Measurements from ENCODE around the gene B3GALT6. TPM values are rescaled to one million over a fixed set of nuclear protein-coding genes. Genes with fewer than 3 reads are reported as not detected.
A peak's percentile ranks its signal among the peaks of the same experiment; 100 is the strongest.

B3GALT6 gene
- total RNA-seq, 3 donors from 2014 or later = 38.0 to 40.8 (median 39.0) TPM

DNA sequence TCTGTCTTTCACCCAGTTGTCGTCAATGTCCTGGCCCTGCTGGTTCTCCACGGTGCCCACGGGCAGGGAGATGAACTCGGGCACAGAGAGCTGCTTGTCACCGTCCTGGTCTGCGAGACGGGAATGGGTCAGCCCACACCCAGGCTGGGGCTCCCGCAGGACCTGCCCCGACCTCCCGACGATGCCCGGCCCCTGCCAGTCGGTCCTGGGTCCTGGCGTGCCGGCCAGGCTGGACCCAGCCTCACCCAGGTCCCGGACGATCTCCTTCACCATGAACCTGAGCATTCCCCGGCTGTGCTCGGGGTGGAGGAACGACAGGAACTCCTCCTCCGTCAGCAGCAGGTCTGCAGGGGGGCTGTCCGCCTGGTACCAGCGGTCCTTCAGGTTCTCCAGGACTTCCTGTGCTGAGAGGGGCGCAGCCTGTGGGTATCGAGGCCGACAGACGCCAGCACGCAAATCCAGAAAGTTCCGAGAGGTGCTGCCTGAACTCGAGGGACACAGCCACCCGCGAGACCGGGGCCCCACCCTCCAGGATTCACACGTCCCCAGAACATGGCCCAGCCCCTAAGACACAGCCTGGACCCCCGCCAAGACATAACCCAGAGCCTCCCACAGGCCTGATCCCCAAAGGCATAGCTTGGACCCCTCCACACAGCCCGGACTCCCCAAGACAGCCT lies 13.4 kb upstream of the B3GALT6 start:
- no peaks in the 10 kb centered on the region for H3K9me3 Mint-ChIP-seq
- ATAC-seq = no peak
- H3K27me3 Mint-ChIP-seq (ENCODE audit: low read depth) = no peaks in the 10 kb centered on the region
- peaks cover 55% of the 10 kb centered on the region for H3K4me1 Mint-ChIP-seq (ENCODE audit: low read depth)
- DNase-seq = no peak
- peaks cover 35% of the 10 kb centered on the region for H3K36me3 Mint-ChIP-seq (ENCODE audit: insufficient read depth)
- no peak overlapping the region for H3K4me3 Mint-ChIP-seq

DNA sequence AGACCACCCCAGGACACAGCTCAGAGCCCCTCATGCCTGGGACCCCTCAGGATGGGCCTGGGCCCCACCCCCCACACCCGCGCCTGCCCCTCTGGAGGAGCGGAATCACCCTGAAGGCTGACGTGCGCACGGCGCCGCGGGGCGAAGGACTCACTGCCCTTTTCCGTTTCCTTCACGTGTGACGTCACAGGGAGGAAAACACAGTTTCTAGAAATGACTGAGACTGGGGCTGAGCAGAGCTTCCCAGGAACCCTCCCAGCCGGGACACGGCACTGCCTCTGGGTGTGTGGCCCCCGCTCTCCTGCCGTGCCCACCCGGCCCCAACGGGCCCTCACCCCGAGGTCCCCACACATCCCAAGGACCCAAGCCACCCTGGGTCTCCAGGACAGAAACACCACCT lies 12.7 kb upstream of the B3GALT6 start:
- no peaks in the 10 kb centered on the region for H3K27me3 Mint-ChIP-seq (ENCODE audit: low read depth)
- ATAC-seq (peak; percentile 17 to 30), DNase-seq (peak; percentile 59)
- H3K36me3 Mint-ChIP-seq (ENCODE audit: insufficient read depth) = peaks cover 35% of the 10 kb centered on the region
- peak overlapping the region; percentile 42 for H3K4me3 Mint-ChIP-seq
- no peaks in the 10 kb centered on the region for H3K9me3 Mint-ChIP-seq
- peaks cover 52% of the 10 kb centered on the region for H3K4me1 Mint-ChIP-seq (ENCODE audit: low read depth)

DNA sequence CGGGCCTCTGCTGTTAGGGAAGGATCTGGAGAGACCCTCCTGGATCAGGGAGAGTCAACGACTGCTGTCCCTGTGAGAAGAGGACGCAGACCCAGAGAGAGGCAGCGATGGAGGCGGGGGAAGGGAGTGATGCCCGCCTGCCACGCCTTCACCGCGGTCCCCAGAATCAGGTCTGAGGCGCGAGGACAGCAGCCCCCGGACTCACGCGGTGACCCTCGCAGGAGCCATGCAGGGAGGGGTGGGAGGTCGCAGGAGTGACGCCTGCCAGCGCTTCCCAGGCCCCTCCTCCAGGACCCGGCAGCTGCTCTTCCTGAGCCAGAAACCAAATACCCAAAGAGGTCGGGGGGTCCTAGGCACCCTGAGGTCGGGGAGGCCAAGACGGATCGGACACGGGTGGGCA lies 11.8 kb upstream of the B3GALT6 start:
- no peak overlapping the region for H3K4me3 Mint-ChIP-seq
- peaks cover 44% of the 10 kb centered on the region for H3K4me1 Mint-ChIP-seq (ENCODE audit: low read depth)
- DNase-seq = no peak
- no peaks in the 10 kb centered on the region for H3K9me3 Mint-ChIP-seq
- ATAC-seq = no peak
- H3K36me3 Mint-ChIP-seq (ENCODE audit: insufficient read depth) = peaks cover 38% of the 10 kb centered on the region
- no peaks in the 10 kb centered on the region for H3K27me3 Mint-ChIP-seq (ENCODE audit: low read depth)

DNA sequence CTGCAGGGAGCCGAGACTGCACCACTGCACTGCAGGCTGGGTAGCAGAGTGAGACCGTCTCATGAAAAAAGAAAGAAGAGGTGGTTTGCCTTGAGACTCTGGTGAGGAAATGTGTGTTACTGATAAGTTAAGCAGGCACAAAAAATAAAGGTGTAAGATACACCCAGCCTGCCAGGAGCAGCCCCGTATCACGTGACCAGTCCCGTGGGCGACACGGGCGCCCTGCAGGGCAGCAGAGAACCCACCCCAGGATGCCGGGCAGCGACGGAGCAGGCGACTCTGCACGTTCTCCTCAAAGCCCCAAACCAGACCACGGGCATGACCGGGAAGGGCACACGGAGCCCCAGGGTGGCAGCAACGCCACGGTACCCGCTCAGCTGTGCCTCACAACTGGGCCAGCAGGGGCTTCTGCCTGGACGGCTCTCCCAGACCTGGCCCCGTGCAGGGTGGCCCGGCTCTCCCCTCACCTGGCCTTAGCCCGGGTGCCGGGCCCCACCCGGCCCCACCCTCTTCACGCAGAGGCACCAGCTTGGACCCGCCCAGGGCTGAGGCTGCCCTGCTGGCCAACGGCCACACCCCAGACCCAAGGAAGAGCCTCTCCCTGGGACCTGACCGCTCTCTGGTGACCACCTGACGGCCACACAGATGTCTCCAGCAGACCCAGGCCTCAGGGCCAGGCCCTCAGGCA lies 10.0 kb upstream of the B3GALT6 start:
- Mint-ChIP-seq H3K27me3 (ENCODE audit: low read depth) (no peaks in the 10 kb centered on the region), H3K4me3 (no peak overlapping the region), H3K9me3 (no peaks in the 10 kb centered on the region), H3K4me1 (ENCODE audit: low read depth) (peaks cover 38% of the 10 kb centered on the region), H3K36me3 (ENCODE audit: insufficient read depth) (peaks cover 40% of the 10 kb centered on the region)
- ATAC-seq (no peak), DNase-seq (no peak)

DNA sequence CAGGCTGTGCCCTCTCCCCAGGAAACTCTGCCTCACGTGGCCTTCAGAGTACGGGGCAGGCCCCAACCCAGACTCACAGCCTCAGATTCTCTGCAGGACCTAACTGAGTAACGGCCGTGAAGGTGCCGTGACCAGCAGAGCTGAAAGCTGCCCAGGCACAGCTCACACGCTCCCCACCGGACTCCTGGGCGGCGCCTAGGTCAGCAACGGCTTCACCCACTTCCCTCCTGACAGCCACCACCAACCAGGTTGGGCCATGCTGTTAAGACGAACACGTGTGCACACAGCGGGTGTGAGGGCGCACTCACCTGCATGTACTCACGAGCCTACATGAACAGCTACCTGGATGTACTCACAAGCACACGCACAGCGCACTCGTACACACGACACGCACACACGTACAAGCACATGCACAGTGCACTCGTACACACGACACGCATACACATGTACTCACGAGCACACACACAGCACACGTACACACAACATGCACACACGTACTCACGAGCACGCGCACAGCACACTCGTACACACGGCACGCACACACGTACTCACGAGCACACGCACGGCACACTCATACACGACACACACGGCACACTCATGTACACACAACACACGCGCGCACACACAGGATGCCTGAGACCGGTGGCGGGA lies 9.3 kb upstream of the B3GALT6 start:
- H3K36me3 Mint-ChIP-seq (ENCODE audit: insufficient read depth) = peaks cover 36% of the 10 kb centered on the region
- peaks cover 35% of the 10 kb centered on the region for H3K4me1 Mint-ChIP-seq (ENCODE audit: low read depth)
- H3K27me3 Mint-ChIP-seq (ENCODE audit: low read depth) = no peaks in the 10 kb centered on the region
- DNase-seq (no peak), ATAC-seq (no peak)
- no peak overlapping the region for H3K4me3 Mint-ChIP-seq
- H3K9me3 Mint-ChIP-seq = no peaks in the 10 kb centered on the region

DNA sequence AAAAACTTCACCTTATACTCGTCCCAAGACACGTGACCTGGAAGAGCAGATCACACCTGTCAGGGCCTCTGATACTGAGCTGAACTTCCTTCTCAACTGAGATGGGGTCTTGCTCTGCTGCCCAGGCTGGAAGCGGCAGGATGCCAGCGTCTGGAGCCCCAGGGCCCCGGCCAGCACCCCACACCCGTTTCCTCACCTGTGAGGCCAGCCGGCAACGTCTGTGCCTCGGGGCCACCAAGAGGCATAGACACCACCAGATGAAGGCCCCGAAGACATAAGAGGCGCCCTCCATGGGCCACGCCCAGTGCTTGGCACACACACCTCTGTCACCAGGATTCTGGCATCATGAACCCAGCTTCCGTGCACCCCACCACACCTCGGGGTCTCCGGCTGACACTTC lies 8.7 kb upstream of the B3GALT6 start:
- peaks cover 30% of the 10 kb centered on the region for H3K36me3 Mint-ChIP-seq (ENCODE audit: insufficient read depth)
- no peak for ATAC-seq

DNA sequence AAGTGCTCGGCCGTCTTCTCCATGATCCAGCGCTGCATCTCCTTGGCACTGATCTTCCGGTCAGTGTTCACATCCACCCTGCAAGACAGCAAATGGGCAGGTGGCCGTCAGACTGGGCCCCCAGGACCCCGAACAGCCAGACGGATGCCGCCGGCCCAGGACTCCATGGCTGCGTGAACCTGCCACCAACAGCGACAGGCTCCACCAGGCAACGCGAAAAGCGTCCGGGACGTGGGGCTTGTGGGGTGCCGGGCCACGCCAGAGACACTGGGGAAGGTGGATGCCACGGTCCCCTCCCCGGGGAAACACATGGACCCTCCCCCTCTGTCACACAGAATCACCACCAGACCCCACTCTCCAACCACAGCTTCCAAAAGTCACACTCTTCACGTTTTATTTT lies 8.1 kb upstream of the B3GALT6 start:
- no peak for ATAC-seq
- DNase-seq = no peak
- peaks cover 29% of the 10 kb centered on the region for H3K36me3 Mint-ChIP-seq (ENCODE audit: insufficient read depth)
- H3K27me3 Mint-ChIP-seq (ENCODE audit: low read depth) = no peaks in the 10 kb centered on the region
- H3K4me1 Mint-ChIP-seq (ENCODE audit: low read depth) = peaks cover 31% of the 10 kb centered on the region
- no peak overlapping the region for H3K4me3 Mint-ChIP-seq
- no peaks in the 10 kb centered on the region for H3K9me3 Mint-ChIP-seq

More for the DNA sequence above, 8.7 kb upstream of the B3GALT6 start:
- Mint-ChIP-seq H3K4me3 (no peak overlapping the region), H3K27me3 (ENCODE audit: low read depth) (no peaks in the 10 kb centered on the region), H3K4me1 (ENCODE audit: low read depth) (peaks cover 29% of the 10 kb centered on the region), H3K9me3 (no peaks in the 10 kb centered on the region)
- DNase-seq = no peak

DNA sequence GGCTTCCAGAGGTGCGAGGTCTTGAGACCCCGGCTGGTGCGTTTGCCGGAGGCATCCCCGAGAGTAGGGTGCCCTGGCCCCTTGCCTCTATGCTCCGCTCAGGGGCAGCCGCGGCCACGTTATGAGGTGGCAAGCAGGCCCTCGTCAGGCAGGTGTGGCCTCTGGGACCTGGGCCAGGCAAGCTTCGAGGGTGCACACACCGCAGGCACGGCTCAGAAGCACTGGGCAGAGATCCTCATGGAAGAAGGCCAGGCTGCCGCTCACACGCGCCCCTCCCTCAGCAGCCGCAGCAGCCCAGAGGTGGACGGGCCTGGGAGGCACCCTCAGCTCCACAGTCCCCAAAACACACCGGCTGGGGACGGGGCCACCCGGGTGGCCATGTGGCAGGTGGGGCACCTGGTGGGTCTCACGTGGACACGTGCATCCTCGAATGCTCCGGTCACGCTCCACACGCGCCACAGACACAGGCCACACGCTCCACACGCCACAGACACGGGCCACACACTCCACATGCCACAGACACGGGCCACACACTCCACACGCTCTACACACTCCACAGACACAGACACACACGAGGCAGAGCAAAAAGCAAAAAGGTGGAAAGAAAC lies 6.7 kb upstream of the B3GALT6 start:
- Mint-ChIP-seq H3K4me1 (ENCODE audit: low read depth) (peaks cover 33% of the 10 kb centered on the region), H3K36me3 (ENCODE audit: insufficient read depth) (peaks cover 31% of the 10 kb centered on the region), H3K27me3 (ENCODE audit: low read depth) (no peaks in the 10 kb centered on the region), H3K9me3 (no peaks in the 10 kb centered on the region), H3K4me3 (no peak overlapping the region)
- DNase-seq (no peak), ATAC-seq (no peak)

DNA sequence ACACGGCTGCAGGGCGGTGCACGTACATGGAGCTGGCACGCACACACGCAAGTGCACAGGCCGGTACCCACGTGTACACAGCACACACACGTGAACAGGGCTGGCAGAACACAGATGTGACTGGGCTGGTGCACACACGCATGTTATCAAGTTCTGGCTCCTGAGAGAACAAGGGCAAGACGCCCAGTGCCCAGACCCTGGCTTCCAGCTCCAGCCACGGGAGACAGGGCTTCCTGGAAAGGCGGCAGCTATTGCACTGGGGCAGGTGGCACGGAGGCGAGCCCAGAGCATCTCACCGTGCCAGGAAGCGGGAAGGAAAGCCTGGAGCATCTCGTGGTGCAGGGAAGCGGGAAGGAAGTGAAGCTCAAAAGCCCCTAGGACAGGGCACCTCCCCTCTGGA lies 6.1 kb upstream of the B3GALT6 start:
- DNase-seq (no peak), ATAC-seq (no peak)
- H3K9me3 Mint-ChIP-seq = no peaks in the 10 kb centered on the region
- H3K36me3 Mint-ChIP-seq (ENCODE audit: insufficient read depth) = peaks cover 28% of the 10 kb centered on the region
- H3K4me1 Mint-ChIP-seq (ENCODE audit: low read depth) = peaks cover 33% of the 10 kb centered on the region
- no peak overlapping the region for H3K4me3 Mint-ChIP-seq
- H3K27me3 Mint-ChIP-seq (ENCODE audit: low read depth) = no peaks in the 10 kb centered on the region

DNA sequence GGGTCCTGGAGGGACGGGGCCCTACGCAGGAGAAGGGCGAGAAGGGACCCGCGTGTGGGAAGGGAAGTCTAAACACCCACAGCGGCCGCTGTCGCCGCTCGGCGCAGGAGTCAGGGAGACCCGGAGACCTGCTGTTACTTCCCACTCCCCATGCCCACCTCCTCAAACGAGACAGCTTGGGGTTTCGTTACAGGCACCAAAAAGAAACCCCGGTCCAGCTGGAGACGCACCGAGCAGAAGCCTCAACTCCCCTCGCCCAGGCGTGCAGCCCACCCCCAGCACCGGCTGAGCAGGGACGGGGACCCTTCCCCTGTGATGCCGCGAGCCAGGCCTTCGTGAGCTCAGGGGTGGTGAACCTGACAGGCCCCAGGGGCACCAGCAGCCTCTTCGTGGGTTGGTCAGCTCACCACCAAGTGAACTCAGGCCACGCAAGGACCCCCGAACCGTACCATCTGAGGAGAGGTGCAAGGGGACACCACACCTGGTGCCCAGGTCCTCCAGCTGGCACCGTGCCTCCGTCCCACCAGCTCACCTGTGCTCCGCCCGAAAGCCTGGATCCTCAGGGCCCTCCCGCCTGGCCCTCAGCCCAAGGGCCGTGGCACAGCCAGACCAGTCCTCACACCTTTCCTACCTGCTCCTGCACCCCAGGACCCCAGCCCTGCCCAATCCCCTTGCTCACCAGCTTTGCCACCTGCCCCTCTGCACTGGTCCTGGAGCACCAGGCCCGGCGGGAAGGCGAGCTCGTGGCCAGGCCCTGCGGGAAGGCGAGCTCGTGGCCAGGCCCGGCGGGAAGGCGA lies 5.3 kb upstream of the B3GALT6 start:
- H3K4me1 Mint-ChIP-seq (ENCODE audit: low read depth) = peaks cover 31% of the 10 kb centered on the region
- peaks cover 28% of the 10 kb centered on the region for H3K36me3 Mint-ChIP-seq (ENCODE audit: insufficient read depth)
- no peak overlapping the region for H3K4me3 Mint-ChIP-seq
- DNase-seq (no peak), ATAC-seq (no peak)
- H3K9me3 Mint-ChIP-seq = no peaks in the 10 kb centered on the region
- no peaks in the 10 kb centered on the region for H3K27me3 Mint-ChIP-seq (ENCODE audit: low read depth)

DNA sequence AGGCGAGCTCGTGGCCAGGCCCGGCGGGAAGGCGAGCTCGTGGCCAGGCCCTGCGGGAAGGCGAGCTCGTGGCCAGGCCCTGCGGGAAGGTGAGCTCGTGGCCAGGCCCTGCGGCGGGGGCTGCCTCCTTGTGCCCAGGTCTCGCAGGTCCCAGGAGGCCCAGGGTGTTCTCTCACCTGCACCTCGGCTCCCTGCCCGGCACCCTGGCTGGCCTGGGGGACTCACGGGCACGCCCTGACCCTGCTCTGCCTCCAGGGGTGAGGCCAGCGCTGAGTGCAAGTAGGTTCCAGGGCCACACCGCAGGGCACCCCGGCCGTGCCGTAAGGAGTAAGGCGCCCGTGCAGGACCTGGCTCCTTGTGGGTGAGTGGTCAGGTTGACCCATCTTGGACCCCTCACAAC lies 4.7 kb upstream of the B3GALT6 start:
- DNase-seq (no peak), ATAC-seq (no peak)
- Mint-ChIP-seq H3K4me1 (ENCODE audit: low read depth) (peaks cover 31% of the 10 kb centered on the region), H3K36me3 (ENCODE audit: insufficient read depth) (peaks cover 28% of the 10 kb centered on the region), H3K9me3 (no peaks in the 10 kb centered on the region), H3K27me3 (ENCODE audit: low read depth) (no peaks in the 10 kb centered on the region), H3K4me3 (no peak overlapping the region)

DNA sequence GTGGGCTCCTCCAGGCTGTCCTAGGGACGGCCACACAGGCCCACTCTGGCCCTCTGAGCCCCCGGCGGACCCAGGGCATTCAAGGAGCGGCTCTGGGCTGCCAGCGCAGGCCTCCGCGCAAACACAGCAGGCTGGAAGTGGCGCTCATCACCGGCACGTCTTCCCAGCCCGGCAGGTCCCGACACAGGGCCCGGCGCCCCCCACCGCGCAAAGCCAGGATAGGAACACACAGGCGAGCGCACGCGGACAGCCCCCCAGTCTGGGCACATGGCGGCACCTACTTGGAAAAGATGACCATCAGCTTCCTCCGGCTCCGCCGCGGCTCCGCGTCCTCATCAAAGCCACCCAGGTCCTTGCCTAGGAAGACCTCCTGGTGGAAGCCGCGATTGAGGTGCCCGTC lies 3.9 kb upstream of the B3GALT6 start:
- Mint-ChIP-seq H3K4me1 (ENCODE audit: low read depth) (peaks cover 25% of the 10 kb centered on the region), H3K9me3 (no peaks in the 10 kb centered on the region), H3K36me3 (ENCODE audit: insufficient read depth) (peaks cover 21% of the 10 kb centered on the region), H3K27me3 (ENCODE audit: low read depth) (no peaks in the 10 kb centered on the region), H3K4me3 (no peak overlapping the region)
- no peak for DNase-seq
- no peak for ATAC-seq

DNA sequence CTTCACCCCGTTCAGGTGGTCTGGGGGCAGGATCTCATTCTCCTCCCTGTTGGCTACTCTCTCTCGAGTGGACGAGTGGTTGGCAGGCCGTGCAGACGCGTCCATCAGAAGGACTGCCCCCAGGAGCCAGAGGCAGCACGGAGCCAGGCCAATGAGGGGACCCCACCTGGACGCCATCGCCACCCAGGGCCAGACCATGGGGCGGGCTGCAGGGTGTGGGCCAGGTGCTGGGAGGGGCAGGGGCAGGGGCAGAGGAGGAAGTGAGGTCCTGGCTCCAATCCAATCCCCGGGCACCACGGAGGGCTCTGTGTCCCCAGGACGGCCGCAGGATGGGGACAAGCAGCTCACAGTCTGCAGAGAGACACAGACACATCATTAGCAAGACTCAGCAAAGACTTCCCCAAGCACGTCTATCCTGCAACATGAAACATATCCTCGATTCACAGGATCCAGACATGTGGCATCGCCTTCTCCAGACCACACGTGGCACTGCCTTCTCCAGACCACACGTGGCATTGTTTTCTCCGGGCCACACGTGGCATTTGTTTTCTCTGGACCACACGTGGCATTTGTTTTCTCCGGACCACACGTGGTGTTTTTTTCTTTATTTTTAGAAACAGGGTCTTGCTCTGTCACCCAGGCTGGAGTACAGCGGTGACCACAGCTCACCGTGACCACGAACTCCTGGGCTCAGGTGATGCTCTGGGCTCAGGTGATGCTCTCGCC lies 3.3 kb upstream of the B3GALT6 start:
- Mint-ChIP-seq H3K36me3 (ENCODE audit: insufficient read depth) (peaks cover 22% of the 10 kb centered on the region), H3K27me3 (ENCODE audit: low read depth) (no peaks in the 10 kb centered on the region), H3K9me3 (no peaks in the 10 kb centered on the region), H3K4me1 (ENCODE audit: low read depth) (peaks cover 29% of the 10 kb centered on the region), H3K4me3 (peak overlapping the region; percentile 48)
- DNase-seq (no peak), ATAC-seq (no peak)

All from activated T-cell treated with anti-CD3 and anti-CD28 coated beads, Interleukin-2, amount 50 U/mL, for 4 hours (primary cell).